ENCODE measurements around the gene MYRF. TPM values are rescaled to one million over a fixed set of nuclear protein-coding genes. Genes with fewer than 3 reads are reported as not detected.

The MYRF gene
- total and polyA plus RNA-seq, 2 of the 13 experiments (the other 11 are each of a cell fraction or from before 2014, with no cell fraction given): 10.2 to 25.9 TPM

- TF ChIP-seq SIX1 (CRISPR knock-in tag; IDR thresholded peaks at IDR 0.05; ENCODE audit: borderline replicate concordance): no peak
- TF ChIP-seq ZNF33B (CRISPR knock-in tag; IDR thresholded peaks at IDR 0.05): no peak; the same call in 1 of the 2 replicates
- no peak; the same call in 1 of the 2 replicates for TF ChIP-seq FOSL2 (CRISPR knock-in tag; IDR thresholded peaks at IDR 0.05)
- TF ChIP-seq MTERF4 (CRISPR knock-in tag; IDR thresholded peaks at IDR 0.05): no peak
- TF ChIP-seq CREB3 (CRISPR knock-in tag; IDR thresholded peaks at IDR 0.05): no peak
- no peak for TF ChIP-seq ZNF687 (CRISPR knock-in tag; IDR thresholded peaks at IDR 0.05)
- TF ChIP-seq ZNF674 (CRISPR knock-in tag; IDR thresholded peaks at IDR 0.05; ENCODE audit: low read depth): no peak
- no peak; the same call in 1 of the 2 replicates for TF ChIP-seq ZNF841 (CRISPR knock-in tag; IDR thresholded peaks at IDR 0.05; ENCODE audit: borderline replicate concordance)
- no peak for TF ChIP-seq FOXP4 (CRISPR knock-in tag; IDR thresholded peaks at IDR 0.05)
- TF ChIP-seq SRY (CRISPR knock-in tag; IDR thresholded peaks at IDR 0.05): no peak
- TF ChIP-seq STAT5B (CRISPR knock-in tag; IDR thresholded peaks at IDR 0.05): no peak; the same call in 1 of the 2 replicates
- TF ChIP-seq TFAP4 (IDR thresholded peaks at IDR 0.05; ENCODE audit: borderline replicate concordance, low read depth): no peak
- TF ChIP-seq GLMP (CRISPR knock-in tag; IDR thresholded peaks at IDR 0.05; ENCODE audit: borderline replicate concordance): no peak
- peak; percentile 76 for TF ChIP-seq ZNF883 (CRISPR knock-in tag; IDR thresholded peaks at IDR 0.05; ENCODE audit: not compliant biosample characterization)
- no peak for TF ChIP-seq BORCS8-MEF2B (CRISPR knock-in tag; IDR thresholded peaks at IDR 0.05)
- no peak for TF ChIP-seq XRCC5 (optimal IDR thresholded peaks at IDR 0.05; ENCODE audit: low read length)
- TF ChIP-seq IRF2 (CRISPR knock-in tag; IDR thresholded peaks at IDR 0.05): no peak
- TF ChIP-seq ZNF331 (CRISPR knock-in tag; IDR thresholded peaks at IDR 0.05): no peak
Measured at GRCh38 chr11:61815790-61816735, 63.6 kb downstream of the MYRF start (continued).

Data from HepG2 (cell line).